ENCODE data around the gene POGZ.

Gene POGZ, protein sequence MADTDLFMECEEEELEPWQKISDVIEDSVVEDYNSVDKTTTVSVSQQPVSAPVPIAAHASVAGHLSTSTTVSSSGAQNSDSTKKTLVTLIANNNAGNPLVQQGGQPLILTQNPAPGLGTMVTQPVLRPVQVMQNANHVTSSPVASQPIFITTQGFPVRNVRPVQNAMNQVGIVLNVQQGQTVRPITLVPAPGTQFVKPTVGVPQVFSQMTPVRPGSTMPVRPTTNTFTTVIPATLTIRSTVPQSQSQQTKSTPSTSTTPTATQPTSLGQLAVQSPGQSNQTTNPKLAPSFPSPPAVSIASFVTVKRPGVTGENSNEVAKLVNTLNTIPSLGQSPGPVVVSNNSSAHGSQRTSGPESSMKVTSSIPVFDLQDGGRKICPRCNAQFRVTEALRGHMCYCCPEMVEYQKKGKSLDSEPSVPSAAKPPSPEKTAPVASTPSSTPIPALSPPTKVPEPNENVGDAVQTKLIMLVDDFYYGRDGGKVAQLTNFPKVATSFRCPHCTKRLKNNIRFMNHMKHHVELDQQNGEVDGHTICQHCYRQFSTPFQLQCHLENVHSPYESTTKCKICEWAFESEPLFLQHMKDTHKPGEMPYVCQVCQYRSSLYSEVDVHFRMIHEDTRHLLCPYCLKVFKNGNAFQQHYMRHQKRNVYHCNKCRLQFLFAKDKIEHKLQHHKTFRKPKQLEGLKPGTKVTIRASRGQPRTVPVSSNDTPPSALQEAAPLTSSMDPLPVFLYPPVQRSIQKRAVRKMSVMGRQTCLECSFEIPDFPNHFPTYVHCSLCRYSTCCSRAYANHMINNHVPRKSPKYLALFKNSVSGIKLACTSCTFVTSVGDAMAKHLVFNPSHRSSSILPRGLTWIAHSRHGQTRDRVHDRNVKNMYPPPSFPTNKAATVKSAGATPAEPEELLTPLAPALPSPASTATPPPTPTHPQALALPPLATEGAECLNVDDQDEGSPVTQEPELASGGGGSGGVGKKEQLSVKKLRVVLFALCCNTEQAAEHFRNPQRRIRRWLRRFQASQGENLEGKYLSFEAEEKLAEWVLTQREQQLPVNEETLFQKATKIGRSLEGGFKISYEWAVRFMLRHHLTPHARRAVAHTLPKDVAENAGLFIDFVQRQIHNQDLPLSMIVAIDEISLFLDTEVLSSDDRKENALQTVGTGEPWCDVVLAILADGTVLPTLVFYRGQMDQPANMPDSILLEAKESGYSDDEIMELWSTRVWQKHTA (N-terminal part only)

DNA sequence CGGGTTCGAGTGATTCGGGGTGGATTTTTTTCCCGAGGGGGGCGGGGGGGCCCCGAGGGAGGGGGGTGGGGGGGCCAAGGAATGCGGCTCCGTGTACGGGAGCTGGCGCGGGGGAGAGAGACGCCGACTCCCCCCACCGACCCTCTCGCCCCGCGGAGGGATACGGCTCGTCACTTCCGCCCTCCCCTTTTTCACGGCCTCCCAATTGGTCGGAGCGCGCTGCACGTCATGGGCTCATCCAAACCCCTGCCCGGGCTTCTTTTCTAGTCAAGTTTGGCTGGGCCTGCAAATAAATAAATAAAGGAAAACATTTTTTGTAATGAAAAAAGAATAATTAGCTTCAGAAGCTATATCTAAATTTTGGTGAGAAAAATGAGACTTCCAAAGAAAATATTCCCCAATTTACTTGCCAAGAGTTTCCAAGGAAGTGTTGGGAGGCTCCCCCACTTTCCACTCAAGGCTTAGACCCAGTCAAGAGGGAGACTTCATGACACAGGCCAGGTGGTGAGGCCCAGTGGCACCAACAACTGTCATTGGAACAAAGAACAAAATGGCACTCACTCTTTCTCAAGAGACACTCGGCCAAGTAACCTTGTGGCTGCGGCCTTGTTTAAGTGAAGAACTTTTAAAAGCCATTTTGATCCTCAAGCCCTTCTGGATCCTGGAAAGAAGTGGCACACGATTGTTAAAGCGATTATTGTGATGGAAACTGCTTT lies at the start of gene POGZ:
TSS of gene POGZ (minus strand) at position 164 of the 716 bp plus-strand sequence. CDS start 17,290 bp downstream, outside the sequence.
- ChIA-PET POLR2A (interaction anchor here (1.1 kb wide), 2 partner anchors 80 to 82 kb away, joined by 4 to 5 read pairs; no protein-coding TSS in a partner anchor), CTCF (interaction anchor here (1.6 to 2.0 kb wide), 2 partner anchors 12 to 275 kb away, joined by 5 read pairs; no protein-coding TSS in a partner anchor)
- TF ChIP-seq, protein P1, sequence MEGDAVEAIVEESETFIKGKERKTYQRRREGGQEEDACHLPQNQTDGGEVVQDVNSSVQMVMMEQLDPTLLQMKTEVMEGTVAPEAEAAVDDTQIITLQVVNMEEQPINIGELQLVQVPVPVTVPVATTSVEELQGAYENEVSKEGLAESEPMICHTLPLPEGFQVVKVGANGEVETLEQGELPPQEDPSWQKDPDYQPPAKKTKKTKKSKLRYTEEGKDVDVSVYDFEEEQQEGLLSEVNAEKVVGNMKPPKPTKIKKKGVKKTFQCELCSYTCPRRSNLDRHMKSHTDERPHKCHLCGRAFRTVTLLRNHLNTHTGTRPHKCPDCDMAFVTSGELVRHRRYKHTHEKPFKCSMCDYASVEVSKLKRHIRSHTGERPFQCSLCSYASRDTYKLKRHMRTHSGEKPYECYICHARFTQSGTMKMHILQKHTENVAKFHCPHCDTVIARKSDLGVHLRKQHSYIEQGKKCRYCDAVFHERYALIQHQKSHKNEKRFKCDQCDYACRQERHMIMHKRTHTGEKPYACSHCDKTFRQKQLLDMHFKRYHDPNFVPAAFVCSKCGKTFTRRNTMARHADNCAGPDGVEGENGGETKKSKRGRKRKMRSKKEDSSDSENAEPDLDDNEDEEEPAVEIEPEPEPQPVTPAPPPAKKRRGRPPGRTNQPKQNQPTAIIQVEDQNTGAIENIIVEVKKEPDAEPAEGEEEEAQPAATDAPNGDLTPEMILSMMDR (IDR thresholded peaks at IDR 0.05; ENCODE audit: insufficient read depth, low read length, missing control alignments): no peak
- H3K4me3 ChIP-seq (ENCODE audit: low read depth, low read length): peak within 1 kb of the TSS; percentile 64
- peak; percentile 91 for DNase-seq (ENCODE audit: low read depth, low spot score)

DNA sequence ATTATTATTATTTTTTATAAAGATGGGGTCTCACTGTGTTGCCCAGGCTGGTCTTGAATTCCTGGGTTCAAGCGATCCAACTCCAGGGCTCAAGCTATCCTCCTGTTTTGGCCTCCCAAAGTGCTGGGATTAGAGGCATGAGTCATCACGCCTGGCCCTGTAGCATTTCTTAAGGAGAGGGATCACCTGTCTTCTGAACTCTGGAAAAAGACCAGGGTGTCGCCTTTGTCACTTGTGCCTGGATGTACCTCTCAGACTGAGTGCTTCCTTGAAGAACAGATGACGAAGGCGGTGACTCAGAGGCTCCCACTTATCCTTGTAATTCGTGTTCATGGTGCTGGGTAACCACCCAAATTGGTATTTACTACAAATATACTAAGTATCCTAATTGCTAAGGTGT lies 49.5 kb upstream of the POGZ start:
- TF ChIP-seq, protein P1 (IDR thresholded peaks at IDR 0.05; ENCODE audit: insufficient read depth, low read length, missing control alignments): no peak
- POLR2A ChIA-PET: no interaction called here
- no peak for DNase-seq (ENCODE audit: low read depth, low spot score)
- CTCF ChIA-PET: no interaction called here
- H3K4me3 ChIP-seq (ENCODE audit: low read depth, low read length): no peak overlapping the region

DNA sequence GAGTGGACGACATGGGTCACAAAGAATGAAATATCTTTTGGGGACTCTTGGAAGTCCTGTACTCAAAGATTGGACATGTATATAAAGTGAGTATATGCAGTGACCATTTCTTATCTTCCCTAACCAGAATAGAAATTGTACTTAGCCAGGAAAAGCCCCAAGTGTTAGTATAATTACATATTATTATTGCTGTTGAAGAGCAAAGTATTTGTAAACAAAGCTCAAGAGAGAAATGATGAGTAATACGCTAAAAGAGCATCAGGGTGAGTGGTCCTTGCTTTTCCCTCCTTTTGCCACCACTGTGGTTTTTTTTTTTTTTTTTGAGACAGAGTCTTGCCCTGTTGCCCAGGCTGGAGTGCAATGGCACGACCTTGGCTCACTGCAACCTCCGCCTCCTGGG lies 45.5 kb upstream of the POGZ start:
- no peak for DNase-seq (ENCODE audit: low read depth, low spot score)
- TF ChIP-seq, protein P1 (IDR thresholded peaks at IDR 0.05; ENCODE audit: insufficient read depth, low read length, missing control alignments): no peak
- ChIA-PET POLR2A (no interaction called here), CTCF (interaction anchor here (0.7 to 1.3 kb wide), 3 partner anchors 10 to 89 kb away, joined by 3 to 5 read pairs (median 4); no protein-coding TSS in a partner anchor)
- no peak overlapping the region for H3K4me3 ChIP-seq (ENCODE audit: low read depth, low read length)

DNA sequence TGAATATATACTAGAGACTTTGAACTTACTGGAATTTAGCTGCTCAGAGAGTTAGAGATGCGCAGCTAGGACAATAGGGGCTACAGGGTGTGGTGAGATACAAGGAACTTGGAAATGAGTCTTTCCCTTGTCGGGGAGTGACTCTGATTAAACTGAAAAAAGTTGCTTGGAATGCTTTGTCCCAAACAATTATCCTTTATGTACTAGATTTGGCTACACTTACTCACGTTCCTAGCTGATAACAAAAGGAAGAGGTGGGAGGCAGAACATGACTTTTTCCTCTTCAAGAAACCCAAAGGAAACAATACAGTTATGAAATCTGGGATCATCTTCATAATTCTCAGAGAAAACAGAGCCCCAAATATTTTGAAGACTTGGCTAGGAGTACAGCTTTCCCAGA lies 45.0 kb upstream of the POGZ start:
- TF ChIP-seq, protein P1 (IDR thresholded peaks at IDR 0.05; ENCODE audit: insufficient read depth, low read length, missing control alignments): no peak
- ChIA-PET CTCF (interaction anchor here (0.7 to 1.3 kb wide), 3 partner anchors 10 to 89 kb away, joined by 3 to 5 read pairs (median 4); no protein-coding TSS in a partner anchor), POLR2A (no interaction called here)
- no peak for DNase-seq (ENCODE audit: low read depth, low spot score)
- no peak overlapping the region for H3K4me3 ChIP-seq (ENCODE audit: low read depth, low read length)

DNA sequence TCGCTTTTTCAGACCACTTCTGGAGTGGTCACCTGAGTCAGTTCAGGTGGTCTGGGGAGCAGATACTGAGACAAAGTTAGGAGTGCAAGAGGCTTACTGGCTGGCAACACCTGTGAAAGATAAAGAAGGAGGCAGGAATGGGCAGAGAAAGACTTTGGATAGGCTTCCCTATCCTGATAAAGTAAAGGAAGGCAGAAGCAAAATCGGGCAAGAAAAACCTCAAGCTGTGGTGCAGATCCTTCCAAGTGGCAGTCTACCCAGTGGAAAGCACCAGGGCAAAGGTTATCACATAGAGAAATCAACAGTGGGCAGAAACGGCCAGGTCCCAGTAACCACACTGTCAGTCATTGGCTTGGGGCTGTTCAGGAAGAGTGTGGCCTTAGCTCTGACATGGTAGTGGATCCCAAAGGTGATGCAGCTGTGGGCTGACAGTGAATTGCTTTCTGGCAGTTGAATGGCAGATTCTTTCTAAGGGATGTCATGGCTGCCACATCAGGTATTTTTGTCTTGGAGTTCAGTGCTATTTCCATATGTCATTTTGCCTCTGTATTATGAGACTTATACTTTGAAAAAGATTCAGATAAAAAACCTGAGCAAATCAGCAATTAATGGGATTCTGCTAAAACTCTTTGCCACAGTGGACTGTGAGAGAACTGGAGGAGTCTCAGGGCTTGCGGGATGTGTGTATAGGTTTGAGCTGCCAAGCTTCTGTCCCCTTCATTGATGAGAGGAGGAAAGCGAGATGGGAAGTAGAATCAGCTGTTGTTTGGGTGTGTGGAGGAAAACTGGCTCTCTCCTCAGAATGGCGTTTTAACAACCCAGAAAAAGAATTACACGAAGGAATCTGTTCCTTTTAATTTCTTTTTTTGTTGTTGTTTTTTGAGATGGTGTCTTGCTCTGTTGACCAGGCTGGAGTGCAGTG lies 43.8 kb upstream of the POGZ start:
- ChIA-PET CTCF (interaction anchor here (1.3 kb wide), 1 partner anchor 91 kb away, joined by 3 read pairs; no protein-coding TSS in a partner anchor), POLR2A (no interaction called here)
- H3K4me3 ChIP-seq (ENCODE audit: low read depth, low read length): no peak overlapping the region
- DNase-seq (ENCODE audit: low read depth, low spot score): no peak
- TF ChIP-seq, protein P1 (IDR thresholded peaks at IDR 0.05; ENCODE audit: insufficient read depth, low read length, missing control alignments): no peak

Measured in AG04449 (cell line).